Measurements from ENCODE around the gene WWOX. TPM values are rescaled to one million over a fixed set of nuclear protein-coding genes. Genes with fewer than 3 reads are reported as not detected.

WWOX gene
- total and polyA plus RNA-seq, 2 of the 13 experiments (the other 11 are each of a cell fraction or from before 2014, with no cell fraction given) = 9.1 to 37.4 TPM

DNA sequence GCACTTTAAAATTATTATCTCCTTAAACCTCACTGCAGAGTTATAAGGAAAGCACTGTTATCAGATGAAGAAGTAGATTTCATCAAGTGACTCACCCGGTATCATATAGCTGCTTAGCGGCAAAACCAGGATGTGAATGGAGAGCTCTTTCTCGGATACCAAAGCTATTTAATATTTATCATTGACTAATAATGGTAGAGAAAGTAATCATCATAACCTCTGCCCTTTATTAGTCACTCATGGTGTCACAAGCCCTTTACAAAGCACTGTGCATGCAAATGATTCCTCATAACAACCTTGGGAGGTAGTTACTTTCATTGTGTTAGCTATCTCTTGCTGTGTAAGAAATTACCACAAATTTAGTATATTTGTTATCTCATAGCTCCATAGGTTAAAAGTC is 908.2 kb downstream of the WWOX start:
- ATAC-seq (no peak), FAIRE-seq (no peak), DNase-seq (ENCODE audit: low spot score) (no peak)
- Histone ChIP-seq H3K27ac (ENCODE audit: extremely low read length, insufficient read depth, low read length) (no peak overlapping the region), H2AFZ (ENCODE audit: low read length) (no peak overlapping the region), H3K27me3 (ENCODE audit: control insufficient read depth in 1 of 2, insufficient read depth in 2 of 2, low read length in 2 of 2) (no peaks in the 10 kb centered on the region), H3K4me2 (ENCODE audit: low read depth, low read length) (no peak overlapping the region), H3K9ac (ENCODE audit: insufficient read depth, low read depth, low read length) (no peak overlapping the region), H3K4me3 (replicated peaks in 1 of 3; ENCODE audit: insufficient read depth in 1 of 3, low read depth in 2 of 3, low read length in 3 of 3) (no peak overlapping the region), H3K9me3 (ENCODE audit: low read length) (no peaks in the 10 kb centered on the region), H3K4me1 (ENCODE audit: insufficient read depth, low read length) (no peaks in the 10 kb centered on the region), H3K36me3 (replicated peaks in 1 of 2; ENCODE audit: control insufficient read depth in 1 of 2, insufficient read depth in 2 of 2, low read length in 2 of 2) (no peaks in the 10 kb centered on the region), H3K79me2 (ENCODE audit: insufficient read depth, low read length) (no peaks in the 10 kb centered on the region), H4K20me1 (ENCODE audit: insufficient read depth, low read length) (no peaks in the 10 kb centered on the region)
- 61% methylated on average over 3 of the region's 3 CpGs for WGBS (ENCODE audit: low lambda C conversion rate)
- in situ Hi-C loops (cut with HindIII; ENCODE audit: extremely low pct_ligation_motif_present, low pct_unique_long_range_greater_than_20kb) = no loop called here
- intact Hi-C loops (cut with micrococcal nuclease; ENCODE audit: unreplicated experiment) = no loop called here
- no TSS peak for BruUV-seq (replicated peaks)
- POLR2A ChIA-PET = no interaction called here
- TF ChIP-seq ZNF652 (CRISPR knock-in tag; IDR thresholded peaks at IDR 0.05; ENCODE audit: borderline replicate concordance, low read depth) = no peak
- no peak for TF ChIP-seq RERE (CRISPR knock-in tag; IDR thresholded peaks at IDR 0.05; ENCODE audit: low read depth)
- TF ChIP-seq NR0B2 (CRISPR knock-in tag; IDR thresholded peaks at IDR 0.05) = no peak
- no peak for TF ChIP-seq SMYD3 (CRISPR knock-in tag; IDR thresholded peaks at IDR 0.05)
- TF ChIP-seq, protein P1, sequence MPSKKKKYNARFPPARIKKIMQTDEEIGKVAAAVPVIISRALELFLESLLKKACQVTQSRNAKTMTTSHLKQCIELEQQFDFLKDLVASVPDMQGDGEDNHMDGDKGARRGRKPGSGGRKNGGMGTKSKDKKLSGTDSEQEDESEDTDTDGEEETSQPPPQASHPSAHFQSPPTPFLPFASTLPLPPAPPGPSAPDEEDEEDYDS (CRISPR knock-in tag; IDR thresholded peaks at IDR 0.05) = no peak
- TF ChIP-seq TCF7 (IDR thresholded peaks at IDR 0.05; ENCODE audit: low read depth) = no peak
- no peak for TF ChIP-seq SP2 (CRISPR knock-in tag; IDR thresholded peaks at IDR 0.05)
- CTCF ChIA-PET (ENCODE audit: low intra/inter-chr PET ratio, low total read pairs) = no interaction called here
